HG02870 (cell line): ENCODE measurements around the gene SHOC2.
"Not testable (repeated sequence)": the region's sequence is repeated elsewhere in the genome, so short reads cannot be mapped to it uniquely, and the experiment has no call there.

Experiments used
- ATAC-seq: cut with Tn5 transposase; IDR thresholded peaks from one replicate; pipeline ENCODE4 v1.9.1; 2021; ENCODE audit warnings: mild to moderate bottlenecking, moderate library complexity; ENCODE audit not compliant: unreplicated experiment

The SHOC2 gene

GRCh38 chr10:110901954-110902819, 17.2 kb upstream of the SHOC2 start:
- no peak for ATAC-seq

- peak; percentile 63 for ATAC-seq
Observed at GRCh38 chr10:110903280-110904278, 15.8 kb upstream of the SHOC2 start.

- ATAC-seq: no peak
Observed at GRCh38 chr10:110910138-110910537, 9.3 kb upstream of the SHOC2 start.

- no peak for ATAC-seq
Observed at GRCh38 chr10:110912374-110912773, 7.0 kb upstream of the SHOC2 start.

GRCh38 chr10:110914431-110914830, 5.0 kb upstream of the SHOC2 start:
- no peak for ATAC-seq

- no peak for ATAC-seq
Observed at GRCh38 chr10:110915035-110915434, 4.4 kb upstream of the SHOC2 start.

GRCh38 chr10:110915600-110915999, 3.8 kb upstream of the SHOC2 start:
- not testable (repeated sequence) for ATAC-seq

- no peak for ATAC-seq
Observed at GRCh38 chr10:110916554-110917346, 2.7 kb upstream of the SHOC2 start.

GRCh38 chr10:110918269-110918642, 1.1 kb upstream of the SHOC2 start:
- ATAC-seq: no peak

GRCh38 chr10:110918643-110919348, 608 bp upstream of the SHOC2 start, which contains the start of gene BBIP1:
Gene BBIP1, minus strand, starts transcription at chr10:110919180. Its CDS starts 1,023 bp downstream, at chr10:110918157.
- ATAC-seq: peak; percentile 81

- peak; percentile 24 for ATAC-seq
Observed at GRCh38 chr10:110919971-110920881, 822 bp downstream of the SHOC2 start.

- ATAC-seq: no peak
Observed at GRCh38 chr10:110923856-110924493, 4.6 kb downstream of the SHOC2 start.

GRCh38 chr10:110927461-110927860, 8.1 kb downstream of the SHOC2 start:
- no peak for ATAC-seq

- no peak for ATAC-seq
Observed at GRCh38 chr10:110931769-110932381, 12.5 kb downstream of the SHOC2 start.

- ATAC-seq: no peak
Observed at GRCh38 chr10:110932505-110933180, 13.2 kb downstream of the SHOC2 start.

- no peak for ATAC-seq
Observed at GRCh38 chr10:110936757-110937156, 17.4 kb downstream of the SHOC2 start.

- no peak for ATAC-seq
Observed at GRCh38 chr10:110939419-110939818, 20.0 kb downstream of the SHOC2 start.
